Gastroesophageal sphincter (tissue), 4 donors: ENCODE results near the gene CFAP157. TPM values are rescaled to one million over a fixed set of nuclear protein-coding genes. Genes with fewer than 3 reads are reported as not detected.

Experiments used
- ATAC-seq: fragments of 150-250 bp; one replicate; pipeline ENCODE4 v1.9.1; 2016; ENCODE audit warnings: mild to moderate bottlenecking, moderate library complexity
- H3K27ac ChIP-seq, 4 donors: fragments of 200-600 bp; sonication (generic) in 3 of 4; 1 replicate in 3 of 4; 2 replicates in 1 of 4; pipeline ENCODE4 v1.5.1; 2016 to 2019
- H3K27me3 ChIP-seq: fragments of 200-600 bp; sonication (generic); one replicate; pipeline ENCODE4 v1.5.1; 2019
- H3K36me3 ChIP-seq, 2 donors: fragments of 200-600 bp; sonication (generic); one replicate each; pipeline ENCODE4 v1.5.1; 2019; ENCODE audit warnings: control low read depth in 1 of 2
- H3K4me1 ChIP-seq, 3 donors: fragments of 200-600 bp; sonication (generic); 1 replicate in 2 of 3; 2 replicates in 1 of 3; pipeline ENCODE4 v1.5.1; 2016 to 2019; ENCODE audit warnings: control low read depth in 2 of 3
- H3K4me3 ChIP-seq, 2 donors: fragments of 200-600 bp; sonication (generic); one replicate each; pipeline ENCODE4 v1.5.1; 2019; ENCODE audit warnings: mild to moderate bottlenecking in 1 of 2, moderate library complexity in 1 of 2
- H3K9me3 ChIP-seq, 3 donors: fragments of 200-600 bp; sonication (generic); one replicate each; pipeline ENCODE4 v1.5.1; 2017 to 2019; ENCODE audit warnings: control low read depth in 2 of 3
- CTCF ChIP-seq, 4 experiments: fragments of 200-600 bp in 2 of 4; fragments of 450-650 bp in 2 of 4; sonication (generic) in 1 of 4; IDR thresholded peaks; one replicate each; pipeline ENCODE4 v1.5.1; 2017 to 2019; ENCODE audit warnings: antibody characterized with exemption in 4 of 4, mild to moderate bottlenecking in 2 of 4, moderate library complexity in 2 of 4
- EP300 ChIP-seq: sonication (generic); formaldehyde crosslinking; IDR thresholded peaks from one replicate; pipeline ENCODE4 v1.6.1; 2017; ENCODE audit warnings: antibody characterized with exemption, mild to moderate bottlenecking
- POLR2A ChIP-seq, 2 donors: fragments of 450-650 bp; IDR thresholded peaks; one replicate each; pipeline ENCODE4 v1.6.1; 2017; ENCODE audit warnings: antibody characterized with exemption in 2 of 2, mild to moderate bottlenecking in 2 of 2, moderate library complexity in 1 of 2
- POLR2AphosphoS5 ChIP-seq: sonication (generic); formaldehyde crosslinking; IDR thresholded peaks from one replicate; pipeline ENCODE4 v1.6.1; 2017; ENCODE audit warnings: antibody characterized with exemption
- WGBS, 2 donors: methylation state at CpG; one replicate each; pipeline ENCODE4 v1.1.5; 2018; ENCODE audit warnings: low coverage in 1 of 2; 5-methylcytosine and 5-hydroxymethylcytosine counted together
- total RNA-seq, 4 donors: library from RNA; depleted of rRNA; stranded (reverse); fragments of >200 nt; gene quantifications; one replicate each; pipeline ENCODE4 v1.1.0, GENCODE V29; 2016

CFAP157 gene
- total RNA-seq, 4 donors from 2014 or later = 0.31 TPM; not detected in 3

GRCh38 chr9:127684576-127684975 is 22.2 kb upstream of the CFAP157 start:
- no peak overlapping the region for H3K27ac ChIP-seq

GRCh38 chr9:127686461-127687393 is 20.1 kb upstream of the CFAP157 start:
- H3K36me3 ChIP-seq = peaks cover 0 to 98% of the 10 kb centered on the region in 2 donors

More at GRCh38 chr9:127684576-127684975, 22.2 kb upstream of the CFAP157 start:
- no peaks in the 10 kb centered on the region for H3K27me3 ChIP-seq
- no peaks in the 10 kb centered on the region for H3K9me3 ChIP-seq
- no peak for ATAC-seq
- peaks cover 0 to 98% of the 10 kb centered on the region in 2 donors for H3K36me3 ChIP-seq
- 60 to 78% methylated on average over 1 to 4 of the region's 4 CpGs for WGBS, 2 donors
- TF ChIP-seq EP300 (no peak), POLR2AphosphoS5 (no peak), POLR2A (IDR thresholded peaks at IDR 0.05) (no peak), CTCF (IDR thresholded peaks at IDR 0.05) (no peak)
- H3K4me3 ChIP-seq = no peak overlapping the region
- no peaks in the 10 kb centered on the region for H3K4me1 ChIP-seq

GRCh38 chr9:127689329-127690000 is 17.3 kb upstream of the CFAP157 start:
- Histone ChIP-seq H3K36me3 (peaks cover 0 to 91% of the 10 kb centered on the region in 2 donors), H3K27ac (no peak overlapping the region), H3K4me3 (no peak overlapping the region), H3K4me1 (no peaks in the 10 kb centered on the region), H3K27me3 (no peaks in the 10 kb centered on the region), H3K9me3 (no peaks in the 10 kb centered on the region)
- no peak for ATAC-seq
- WGBS, 2 donors = 93 to 95% methylated on average over 5 to 8 of the region's 13 CpGs
- no peak for TF ChIP-seq POLR2AphosphoS5
- TF ChIP-seq POLR2A (IDR thresholded peaks at IDR 0.05) = no peak
- TF ChIP-seq EP300 = no peak
- no peak for TF ChIP-seq CTCF (IDR thresholded peaks at IDR 0.05)

More at GRCh38 chr9:127686461-127687393, 20.1 kb upstream of the CFAP157 start:
- 68 to 71% methylated on average over 5 of the region's 6 CpGs for WGBS, 2 donors
- Histone ChIP-seq H3K4me1 (no peaks in the 10 kb centered on the region), H3K27me3 (no peaks in the 10 kb centered on the region), H3K9me3 (no peaks in the 10 kb centered on the region), H3K4me3 (no peak overlapping the region), H3K27ac (no peak overlapping the region)
- no peak for ATAC-seq
- TF ChIP-seq EP300 (no peak), POLR2AphosphoS5 (no peak), POLR2A (IDR thresholded peaks at IDR 0.05) (no peak), CTCF (IDR thresholded peaks at IDR 0.05) (no peak)

GRCh38 chr9:127690735-127691134 is 16.1 kb upstream of the CFAP157 start:
- Histone ChIP-seq H3K9me3 (no peaks in the 10 kb centered on the region), H3K27ac (no peak overlapping the region), H3K36me3 (peaks cover 0 to 85% of the 10 kb centered on the region in 2 donors), H3K4me3 (no peak overlapping the region), H3K4me1 (no peaks in the 10 kb centered on the region), H3K27me3 (no peaks in the 10 kb centered on the region)
- TF ChIP-seq CTCF (IDR thresholded peaks at IDR 0.05) (no peak), EP300 (no peak), POLR2AphosphoS5 (no peak), POLR2A (IDR thresholded peaks at IDR 0.05) (no peak)
- no peak for ATAC-seq
- 85 to 91% methylated on average over 10 of the region's 10 CpGs for WGBS, 2 donors
